HG02588 (cell line): ENCODE results near the gene NECTIN1.

Experiments
- ATAC-seq: cut with Tn5 transposase; IDR thresholded peaks from one replicate; pipeline ENCODE4 v1.9.1; 2021; ENCODE audit warnings: mild to moderate bottlenecking, moderate library complexity; ENCODE audit not compliant: unreplicated experiment

Gene NECTIN1, protein sequence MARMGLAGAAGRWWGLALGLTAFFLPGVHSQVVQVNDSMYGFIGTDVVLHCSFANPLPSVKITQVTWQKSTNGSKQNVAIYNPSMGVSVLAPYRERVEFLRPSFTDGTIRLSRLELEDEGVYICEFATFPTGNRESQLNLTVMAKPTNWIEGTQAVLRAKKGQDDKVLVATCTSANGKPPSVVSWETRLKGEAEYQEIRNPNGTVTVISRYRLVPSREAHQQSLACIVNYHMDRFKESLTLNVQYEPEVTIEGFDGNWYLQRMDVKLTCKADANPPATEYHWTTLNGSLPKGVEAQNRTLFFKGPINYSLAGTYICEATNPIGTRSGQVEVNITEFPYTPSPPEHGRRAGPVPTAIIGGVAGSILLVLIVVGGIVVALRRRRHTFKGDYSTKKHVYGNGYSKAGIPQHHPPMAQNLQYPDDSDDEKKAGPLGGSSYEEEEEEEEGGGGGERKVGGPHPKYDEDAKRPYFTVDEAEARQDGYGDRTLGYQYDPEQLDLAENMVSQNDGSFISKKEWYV

DNA sequence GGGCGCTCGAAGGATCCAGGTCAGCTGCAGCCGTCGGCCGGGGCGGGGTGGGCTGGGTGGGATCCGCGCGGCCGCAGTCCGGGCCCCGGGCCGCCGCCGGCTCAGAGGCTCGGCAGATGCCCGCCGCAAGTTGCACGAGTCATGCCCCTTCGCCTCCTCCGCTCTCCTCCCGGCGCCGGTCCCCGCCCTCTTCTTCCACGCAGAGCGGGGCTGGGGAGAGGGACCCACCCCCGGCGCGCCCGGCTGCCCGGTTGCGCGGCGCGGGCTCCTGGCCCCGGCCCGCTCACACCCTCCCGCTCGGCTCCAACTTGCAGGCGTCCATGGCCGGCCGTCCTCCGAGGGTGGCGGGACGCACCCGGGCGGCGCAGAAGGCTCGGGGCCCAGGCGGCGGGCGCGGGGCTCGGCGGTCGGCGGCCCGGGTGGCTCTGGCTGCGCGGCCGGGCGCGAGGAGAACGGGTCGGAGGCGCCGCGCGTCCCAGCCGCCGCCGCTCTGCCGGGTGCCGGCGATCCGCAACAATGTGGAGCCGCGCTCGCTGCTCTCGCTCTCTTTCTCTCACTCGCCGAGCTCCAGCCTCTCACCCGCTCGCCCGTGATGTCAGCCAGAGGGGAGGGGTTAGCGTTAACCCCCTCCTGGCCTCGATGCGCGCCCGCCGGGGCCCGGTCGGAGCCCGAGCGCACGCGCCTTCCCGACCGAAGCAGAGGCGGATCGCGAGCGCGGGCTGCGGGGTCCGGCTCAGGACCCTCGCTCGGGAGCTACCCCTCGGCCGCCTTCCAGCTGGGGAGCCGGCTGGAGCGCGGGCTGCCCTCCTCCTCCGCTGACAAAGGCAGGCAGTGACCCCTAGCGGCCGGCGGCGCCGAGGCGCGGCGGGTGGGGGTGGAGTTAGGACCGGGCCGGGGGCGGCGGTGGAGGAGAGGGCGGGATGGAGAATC lies at the start of gene NECTIN1:
TSS of gene NECTIN1 (minus strand) at position 550 of the 930 bp plus-strand sequence. CDS start 647 bp downstream, outside the sequence.
- ATAC-seq = peak; percentile 77

DNA sequence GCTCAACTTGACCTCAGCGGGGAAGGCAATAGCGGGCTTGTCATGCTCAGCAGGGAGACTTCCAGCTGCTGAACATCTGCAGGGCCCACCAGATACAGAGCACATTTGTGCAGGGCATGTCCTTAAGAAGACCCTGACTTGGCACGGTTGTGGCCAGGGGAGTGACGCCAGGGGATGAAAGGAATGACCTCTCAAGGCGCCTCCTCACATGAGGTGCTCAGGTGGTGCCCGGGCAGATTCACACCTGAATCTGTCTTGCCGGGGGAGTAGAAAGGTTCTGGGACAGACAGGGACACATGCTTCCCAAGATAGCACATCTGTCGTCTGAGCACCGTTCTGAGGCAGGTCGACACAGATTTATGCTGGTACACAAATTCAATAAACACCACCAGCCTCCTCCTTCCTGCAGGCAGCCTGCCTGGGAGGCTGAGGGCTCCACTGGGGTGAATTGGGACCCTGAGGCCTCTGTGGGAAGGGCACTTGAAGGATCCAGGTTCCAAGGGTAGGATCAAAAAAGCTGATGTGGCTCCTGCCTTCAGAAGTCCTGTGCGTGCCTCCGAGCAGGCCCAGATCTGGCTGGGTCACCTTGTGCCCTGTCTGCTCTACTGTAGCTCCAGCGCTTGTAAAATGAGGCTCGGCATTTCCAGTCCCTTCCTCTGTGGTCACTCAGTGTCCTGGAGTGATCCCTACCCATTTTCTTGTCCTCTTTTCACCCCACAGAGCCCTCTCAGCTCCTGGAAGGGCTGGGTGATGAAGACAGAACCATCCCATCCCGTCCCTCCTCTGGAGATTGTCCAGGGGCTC lies 49.6 kb upstream of the NECTIN1 start:
- no peak for ATAC-seq

DNA sequence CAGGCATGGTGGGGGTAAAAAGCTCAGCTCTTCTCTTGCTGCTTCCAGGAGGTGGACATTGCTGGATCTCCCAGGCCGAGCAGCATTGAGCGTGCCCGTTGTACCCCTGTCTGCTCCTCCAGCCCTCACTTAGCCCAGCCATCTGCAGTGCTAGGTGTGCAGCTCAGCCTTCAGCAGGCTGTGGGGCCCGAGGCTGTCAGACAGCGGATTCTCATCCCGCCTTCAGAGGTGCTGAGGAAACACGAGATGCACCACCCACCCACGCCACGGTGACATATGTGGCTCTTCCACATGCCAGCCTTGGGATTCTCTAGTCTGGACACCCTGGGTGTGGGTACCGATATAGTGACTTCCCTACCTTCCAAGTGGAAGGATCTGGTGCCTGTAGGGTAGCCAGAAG lies 48.9 kb upstream of the NECTIN1 start:
- no peak for ATAC-seq

DNA sequence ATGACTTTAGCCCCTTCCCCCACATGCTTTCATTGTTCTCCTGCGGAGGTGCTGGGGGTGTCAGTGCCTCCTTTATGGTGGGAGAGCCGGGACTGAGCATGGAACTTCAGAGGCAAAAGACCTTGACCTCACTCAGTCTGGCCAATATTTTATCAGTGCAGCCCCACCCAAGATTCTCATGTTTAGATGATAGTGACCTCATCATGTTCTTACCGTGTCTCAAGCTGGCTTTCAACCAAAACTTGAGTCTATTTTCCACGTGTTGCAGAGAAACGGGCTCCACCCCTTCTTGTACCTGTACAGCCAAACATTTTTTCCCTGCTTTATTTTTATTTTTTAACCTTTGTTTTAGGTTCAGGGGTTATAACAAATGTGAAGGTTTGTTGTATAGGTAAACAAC lies 47.7 kb upstream of the NECTIN1 start:
- no peak for ATAC-seq

- no peak for ATAC-seq
Measured at GRCh38 chr11:119776031-119776636, 47.1 kb upstream of the NECTIN1 start.

GRCh38 chr11:119774172-119774763 lies 45.3 kb upstream of the NECTIN1 start:
- ATAC-seq = no peak

GRCh38 chr11:119772641-119773415 lies 43.8 kb upstream of the NECTIN1 start:
- no peak for ATAC-seq

DNA sequence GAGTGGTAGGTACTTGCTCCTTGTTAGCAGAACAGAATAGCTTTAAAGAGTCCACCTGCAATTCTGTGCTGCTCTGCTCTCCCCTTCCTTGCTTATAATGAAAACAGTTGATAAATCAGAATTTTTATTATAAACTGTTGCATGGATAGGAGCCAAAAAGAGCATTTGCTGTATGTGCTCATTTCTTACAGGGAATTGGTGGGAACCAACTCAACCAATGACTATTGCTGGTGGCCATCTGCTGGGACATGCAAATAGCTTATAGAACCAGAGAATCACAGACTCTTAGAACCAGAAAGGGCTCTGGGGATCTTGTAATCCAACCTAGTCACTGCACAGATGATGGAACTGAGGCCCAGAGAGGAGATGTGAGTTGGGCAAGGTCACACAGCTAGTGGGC lies 43.1 kb upstream of the NECTIN1 start:
- no peak for ATAC-seq

GRCh38 chr11:119771172-119771770 lies 42.3 kb upstream of the NECTIN1 start:
- ATAC-seq = no peak

DNA sequence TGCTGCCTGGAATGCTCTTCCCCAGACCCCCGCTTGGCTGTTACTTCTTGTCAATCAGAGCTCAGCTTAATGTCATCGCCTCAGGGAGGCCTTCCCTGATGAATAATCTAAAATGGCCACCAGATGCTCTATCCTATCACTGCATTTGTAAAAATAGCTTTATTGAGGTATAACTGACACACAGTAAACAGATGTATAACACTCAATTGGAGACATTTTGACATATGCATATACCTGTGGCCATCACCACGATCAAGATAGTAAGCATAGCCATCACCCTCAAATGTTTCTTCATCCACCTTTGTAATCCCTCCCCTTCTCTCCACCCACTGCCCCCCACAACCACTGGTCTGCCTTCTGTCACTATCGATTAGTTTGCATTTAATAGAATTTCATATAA lies 36.6 kb upstream of the NECTIN1 start:
- ATAC-seq = no peak

DNA sequence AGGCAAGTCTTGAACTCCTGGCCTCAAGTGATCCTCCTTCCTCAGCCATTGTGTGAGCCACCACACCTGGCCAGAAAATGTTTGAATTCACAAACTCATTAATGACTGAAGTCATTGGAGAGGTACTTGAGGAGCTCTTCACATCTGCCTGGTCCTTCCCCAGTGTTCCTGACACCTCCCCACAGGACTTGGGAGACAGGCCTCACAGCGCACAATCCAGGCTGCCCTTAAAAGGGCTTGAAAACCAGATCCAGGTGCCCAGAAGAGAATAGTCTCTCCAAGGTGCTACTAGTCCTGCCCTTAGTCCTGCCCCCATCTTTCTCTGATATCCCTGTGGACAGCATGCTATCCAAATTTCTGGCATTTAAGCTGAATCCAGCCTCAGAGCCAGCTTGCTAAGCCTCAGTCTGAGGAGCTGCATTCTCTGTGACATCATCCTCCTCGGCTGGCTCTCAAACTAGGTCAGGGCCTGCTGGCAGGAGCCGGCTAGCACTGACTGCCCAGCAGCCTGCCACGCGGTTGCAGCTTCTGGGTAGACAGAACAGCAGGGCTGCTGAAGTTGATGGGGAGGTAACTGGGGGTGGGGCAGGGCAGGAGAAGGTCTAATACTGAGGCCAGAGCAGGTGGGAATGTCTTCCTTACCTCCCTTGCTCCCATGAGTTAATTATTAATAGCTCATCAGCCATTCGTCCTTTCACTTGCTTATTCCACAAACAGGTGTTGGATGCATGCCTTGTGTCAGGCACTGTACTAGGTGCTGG lies 35.3 kb upstream of the NECTIN1 start:
- ATAC-seq = no peak

- no peak for ATAC-seq
Measured at GRCh38 chr11:119763071-119763728, 34.2 kb upstream of the NECTIN1 start.

DNA sequence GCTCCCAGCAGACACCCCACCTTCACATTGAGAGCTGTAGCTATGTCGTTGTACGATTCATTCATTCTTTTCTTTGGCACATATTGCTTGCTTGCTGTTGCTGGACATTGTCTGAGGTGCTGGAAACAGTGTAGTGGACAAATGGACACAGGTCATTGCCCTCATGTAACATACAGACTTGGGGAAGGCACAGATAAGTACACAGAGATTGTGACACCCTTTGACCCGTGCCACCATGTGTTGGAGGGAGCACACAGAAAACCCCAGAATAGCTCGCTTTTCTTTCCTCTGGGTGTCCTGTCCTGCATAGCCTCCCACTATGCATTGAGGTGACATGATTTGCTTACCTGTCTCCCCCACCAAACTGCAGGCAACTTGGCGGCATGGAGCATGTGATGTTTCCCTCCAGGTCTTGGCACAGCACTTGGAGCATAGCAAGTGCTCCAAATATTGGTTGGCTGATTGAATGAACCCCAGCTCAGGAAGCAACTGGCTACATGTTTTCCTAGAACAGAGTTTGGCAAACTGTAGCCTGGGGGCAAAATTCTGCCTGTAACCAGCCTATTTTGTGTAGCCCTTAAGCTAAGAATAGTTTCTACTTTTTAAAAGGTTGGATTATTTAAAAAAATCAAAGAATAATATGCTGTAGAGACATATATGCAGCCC lies 30.9 kb upstream of the NECTIN1 start:
- ATAC-seq = no peak

- no peak for ATAC-seq
Measured at GRCh38 chr11:119759324-119759723, 30.3 kb upstream of the NECTIN1 start.

GRCh38 chr11:119758291-119758690 lies 29.3 kb upstream of the NECTIN1 start:
- no peak for ATAC-seq

DNA sequence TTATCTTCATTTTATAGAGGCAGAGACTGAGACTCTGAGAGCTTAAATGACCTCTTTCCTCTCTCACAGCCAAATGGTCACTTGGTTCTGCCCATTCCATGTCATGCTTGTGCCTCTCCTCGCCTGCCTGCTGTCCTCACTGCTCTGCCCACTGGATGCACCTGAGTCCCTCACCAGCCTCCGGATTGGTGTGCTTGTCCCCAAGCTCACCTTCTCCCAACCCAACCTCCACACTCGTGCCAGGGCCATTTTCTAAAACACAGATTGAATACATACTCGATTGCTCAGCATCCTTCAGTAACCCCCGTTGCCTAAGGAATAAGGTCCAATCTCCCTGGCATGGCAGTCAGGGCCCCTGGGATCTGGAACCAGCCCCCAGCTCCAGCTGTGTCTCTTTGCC lies 28.4 kb upstream of the NECTIN1 start:
- no peak for ATAC-seq
